Coronary artery (tissue), 2 donors: Measurements from ENCODE around the gene LHPP.

ENCODE experiments used
- DNase-seq: peaks from one replicate; pipeline ENCODE4 v3.0.0-alpha.2; 2017; ENCODE audit warnings: low spot score
- H3K27ac ChIP-seq, 2 donors: fragments of 200-600 bp; sonication (generic); one replicate each; pipeline ENCODE4 v1.5.1; 2016 to 2019
- H3K4me3 ChIP-seq: fragments of 200-600 bp; sonication (generic); 2 replicates; pipeline ENCODE4 v1.5.1; 2016; ENCODE audit warnings: mild to moderate bottlenecking, moderate library complexity
- CTCF ChIP-seq: fragments of 200-600 bp; sonication (generic); IDR thresholded peaks from one replicate; pipeline ENCODE4 v1.5.1; 2019; ENCODE audit warnings: antibody characterized with exemption

The LHPP gene

DNA sequence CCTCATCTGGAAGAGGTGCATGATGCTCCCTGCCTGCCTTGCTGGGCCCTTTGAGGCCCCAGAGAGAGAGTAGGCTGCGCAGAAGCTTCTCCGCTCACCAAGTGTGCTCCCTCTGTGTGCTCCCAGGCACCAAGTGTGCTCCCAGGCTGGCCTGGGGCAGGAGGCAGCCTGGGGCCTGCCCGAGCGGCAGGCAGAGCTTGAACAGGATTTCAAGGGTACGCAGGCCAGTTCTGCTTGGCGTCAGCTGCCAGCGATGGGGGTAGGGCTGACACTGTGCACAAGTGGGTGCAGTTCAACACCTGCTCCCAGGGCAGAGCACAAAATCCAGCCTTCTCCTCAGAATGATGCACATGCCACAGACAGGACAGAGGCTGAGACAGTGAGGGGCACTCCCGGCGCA lies 162.8 kb downstream of the LHPP start:
- no peak for DNase-seq
- H3K4me3 ChIP-seq = no peak overlapping the region
- TF ChIP-seq CTCF = no peak
- H3K27ac ChIP-seq = no peak overlapping the region

- no peak for TF ChIP-seq CTCF
- no peak overlapping the region for H3K27ac ChIP-seq
Observed at GRCh38 chr10:124624895-124625294, 163.3 kb downstream of the LHPP start.

DNA sequence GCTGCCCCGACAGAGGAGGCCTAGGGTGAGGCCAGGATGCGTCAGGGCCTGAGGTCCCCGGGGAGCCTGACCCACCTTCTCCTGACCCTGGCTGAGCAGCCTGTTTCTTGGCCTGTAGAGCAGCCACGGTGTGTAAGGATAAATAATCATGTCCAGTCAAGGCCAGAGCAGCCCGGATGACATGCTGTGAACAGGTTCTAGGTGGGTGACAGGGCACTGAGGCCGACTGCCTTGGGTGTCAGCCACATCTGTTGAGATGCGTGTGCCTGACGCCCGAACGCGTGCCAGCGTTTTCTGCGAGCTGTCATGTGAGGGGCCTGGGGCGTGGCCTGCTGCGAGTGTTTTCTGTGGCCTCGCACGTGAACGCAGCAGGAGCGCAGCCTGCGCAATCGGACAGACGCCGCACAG lies 164.2 kb downstream of the LHPP start:
- H3K4me3 ChIP-seq = no peak overlapping the region
- TF ChIP-seq CTCF = no peak
- no peak overlapping the region for H3K27ac ChIP-seq
- no peak for DNase-seq

More at GRCh38 chr10:124624895-124625294, 163.3 kb downstream of the LHPP start:
- H3K4me3 ChIP-seq = no peak overlapping the region
- no peak for DNase-seq

DNA sequence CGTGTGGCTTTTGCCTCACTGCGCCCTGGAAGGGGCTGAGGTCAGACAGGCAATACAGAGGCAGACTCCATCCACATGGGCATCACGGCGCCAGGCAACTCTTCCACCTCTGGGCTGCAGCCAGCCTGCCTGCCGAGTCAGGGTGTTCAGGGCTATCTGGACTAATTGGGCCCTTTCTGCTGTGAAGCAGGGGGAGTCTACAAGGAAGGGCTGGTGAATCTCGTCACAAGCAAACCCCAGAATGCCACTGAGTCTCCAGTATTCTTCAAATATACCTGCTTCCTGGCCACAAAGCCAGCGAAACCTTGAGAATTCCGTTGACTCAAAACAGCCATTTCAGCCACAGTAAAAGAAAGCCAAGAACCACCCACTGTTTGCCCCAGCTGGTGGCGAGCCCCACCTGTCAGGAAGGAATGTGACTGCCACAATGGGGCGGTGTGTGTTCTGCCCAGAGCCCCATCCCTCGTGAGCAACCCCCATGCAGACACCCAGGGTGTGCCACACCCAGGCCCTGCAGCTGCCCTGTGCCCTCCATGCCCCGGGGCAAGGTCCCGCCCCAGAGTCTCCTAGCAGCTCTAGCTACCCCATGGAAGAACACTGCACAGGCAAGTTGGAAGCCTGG lies 165.2 kb downstream of the LHPP start:
- no peak for TF ChIP-seq CTCF
- no peak overlapping the region for H3K27ac ChIP-seq
- no peak for DNase-seq
- no peak overlapping the region for H3K4me3 ChIP-seq

GRCh38 chr10:124627866-124628675 lies 166.4 kb downstream of the LHPP start:
- Histone ChIP-seq H3K4me3 (no peak overlapping the region), H3K27ac (peak overlapping the region; percentile 30 to 38)
- no peak for DNase-seq
- no peak for TF ChIP-seq CTCF

DNA sequence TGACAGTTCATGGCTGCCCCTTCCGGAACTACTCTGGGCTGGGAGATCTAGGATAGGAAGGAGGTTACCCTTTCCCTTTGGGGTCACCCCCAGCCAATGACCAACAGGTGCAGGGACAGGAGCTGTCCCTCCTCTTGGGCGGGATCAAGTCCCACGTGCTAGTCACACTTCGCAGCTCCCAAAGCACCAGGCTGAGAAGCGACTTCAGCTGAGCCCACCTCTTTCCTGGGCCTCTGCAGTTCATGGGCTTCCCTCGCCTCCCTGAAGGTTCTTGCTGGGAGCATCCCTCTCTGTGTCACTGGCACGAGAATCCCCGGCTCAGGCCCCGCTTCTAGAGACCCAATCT lies 167.0 kb downstream of the LHPP start:
- TF ChIP-seq CTCF = no peak

DNA sequence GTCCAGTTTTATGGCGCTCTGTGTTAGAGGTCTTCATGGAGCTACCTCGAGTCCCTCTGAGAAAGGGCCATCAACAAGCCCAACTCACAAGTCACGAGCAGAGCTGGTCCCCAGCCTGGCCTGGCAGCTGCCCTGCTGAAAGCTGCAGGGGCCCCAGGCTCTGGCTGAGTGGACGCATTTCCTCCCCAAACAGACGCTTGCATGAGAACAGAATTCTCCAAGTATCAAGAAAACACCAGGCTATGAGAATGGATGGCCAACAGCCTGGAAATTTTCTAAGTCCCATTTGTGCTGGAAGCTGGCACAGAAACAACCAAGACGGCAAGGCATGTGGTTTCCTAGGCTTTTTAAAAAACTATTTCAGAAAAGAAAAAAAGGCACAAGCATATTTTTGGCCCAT lies 167.8 kb downstream of the LHPP start:
- no peak for TF ChIP-seq CTCF
- DNase-seq = no peak
- Histone ChIP-seq H3K4me3 (no peak overlapping the region), H3K27ac (peak overlapping the region; percentile 48 to 63)

More for the DNA sequence above, 167.0 kb downstream of the LHPP start:
- Histone ChIP-seq H3K27ac (peak overlapping the region; percentile 24 to 63), H3K4me3 (no peak overlapping the region)
- DNase-seq = no peak
